NCI-H1105 (cell line): ENCODE data around the gene ZNF44.

Experiments
- DNase-seq: peaks from one replicate; lab custom pipeline; 2025; lab: John Stamatoyannopoulos, UW

Gene ZNF44

GRCh38 chr19:12261554-12261953 is 33.1 kb downstream of the ZNF44 start:
- DNase-seq, result no peak

- no peak for DNase-seq
Observed at GRCh38 chr19:12260861-12261260, 33.8 kb downstream of the ZNF44 start.

- no peak for DNase-seq
Observed at GRCh38 chr19:12260236-12260635, 34.4 kb downstream of the ZNF44 start.

GRCh38 chr19:12255372-12255771 is 39.3 kb downstream of the ZNF44 start:
- DNase-seq, result no peak

GRCh38 chr19:12247644-12248222 is 47.0 kb downstream of the ZNF44 start:
- no peak for DNase-seq

- no peak for DNase-seq
Observed at GRCh38 chr19:12244370-12244769, 50.3 kb downstream of the ZNF44 start.

GRCh38 chr19:12237143-12237839 is 57.4 kb downstream of the ZNF44 start:
- no peak for DNase-seq

GRCh38 chr19:12232961-12233360 is 61.7 kb downstream of the ZNF44 start:
- no peak for DNase-seq

- no peak for DNase-seq
Observed at GRCh38 chr19:12230751-12231733, 63.6 kb downstream of the ZNF44 start.

- no peak for DNase-seq
Observed at GRCh38 chr19:12229990-12230389, 64.7 kb downstream of the ZNF44 start.

GRCh38 chr19:12224676-12225075 is 70.0 kb downstream of the ZNF44 start:
- DNase-seq, result no peak

GRCh38 chr19:12222980-12223630 is 71.6 kb downstream of the ZNF44 start:
- no peak for DNase-seq
